Adrenal gland (tissue), 12 donors: Measurements from ENCODE around the gene KCNJ1. TPM values are rescaled to one million over a fixed set of nuclear protein-coding genes. Genes with fewer than 3 reads are reported as not detected.

ENCODE experiments used
- DNase-seq, 7 donors: peaks; one replicate each; pipeline ENCODE4 v3.0.0-alpha.2; 2019 to 2020
- H3K27ac ChIP-seq, 5 donors: fragments of 200-600 bp; sonication (generic) in 4 of 5; 1 replicate in 3 of 5; 2 replicates in 2 of 5; pipeline versions ENCODE4 v1.5.1 to v1.8.0; 2016 to 2020; ENCODE audit warnings: mild to moderate bottlenecking in 1 of 5
- H3K27me3 ChIP-seq: fragments of 200-600 bp; 2 replicates; pipeline ENCODE4 v1.8.0; 2021
- H3K36me3 ChIP-seq, 2 donors: fragments of 200-600 bp; replicated peaks in 1 of 2; 1 replicate in 1 of 2; 2 replicates in 1 of 2; pipeline versions ENCODE4 v1.5.1 to v1.8.0; 2018 to 2022
- H3K4me1 ChIP-seq, 2 donors: fragments of 200-600 bp; replicated peaks in 1 of 2; 1 replicate in 1 of 2; 2 replicates in 1 of 2; pipeline versions ENCODE4 v1.5.1 to v1.8.0; 2018 to 2021
- H3K4me3 ChIP-seq, 4 donors: fragments of 200-600 bp; sonication (generic) in 3 of 4; one replicate each; pipeline ENCODE4 v1.5.1; 2016 to 2018
- H3K9me3 ChIP-seq, 3 donors: fragments of 200-600 bp; sonication (generic) in 1 of 3; replicated peaks in 1 of 3; 1 replicate in 2 of 3; 2 replicates in 1 of 3; pipeline versions ENCODE4 v1.5.1 to v1.8.0; 2016 to 2021
- CTCF ChIP-seq, 6 experiments: fragments of 450-650 bp in 4 of 6; fragments of 200-600 bp in 2 of 6; sonication (generic) in 1 of 6; IDR thresholded peaks; 1 replicate in 5 of 6; 2 replicates in 1 of 6; pipeline versions ENCODE4 v1.5.1 to v1.8.0; 2016 to 2021; ENCODE audit warnings: antibody characterized with exemption in 6 of 6, mild to moderate bottlenecking in 2 of 6, moderate library complexity in 1 of 6
- POLR2A ChIP-seq, 2 donors: fragments of 450-650 bp; IDR thresholded peaks; one replicate each; pipeline ENCODE4 v1.6.1; 2017; ENCODE audit warnings: antibody characterized with exemption in 2 of 2, mild to moderate bottlenecking in 2 of 2, moderate library complexity in 1 of 2
- WGBS, 4 donors: extraction: QIAGEN DNeasy Blood & Tissue Kit in 2 of 4; methylation state at CpG; one replicate each; pipeline versions ENCODE4 v1.1.5 to v1.1.7; 2013 to 2017; 5-methylcytosine and 5-hydroxymethylcytosine counted together
- intact Hi-C, 2 donors: fragments of 100-400 bp; cut with DNase I; formaldehyde crosslinking; loops; one replicate each; pipeline versions ENCODE4 v1.14.1 to v1.15.0; 2022 to 2023
- polyA plus RNA-seq, 3 donors: library from polyadenylated mRNA; stranded (reverse); fragments of 200-250 nt in 2 of 3; fragments of 350-450 nt in 1 of 3; fragmentation: Illumina TruSeq in 1 of 3; extraction: RNeasy Lipid Tissue Mini Kit (QIAGEN cat#74804) in 1 of 3; gene quantifications; one replicate each; pipeline ENCODE4 v1.2.3, GENCODE V29; 2013 to 2014
- total RNA-seq, 9 donors: library from RNA; depleted of rRNA in 4 of 9; stranded (reverse); fragments of >200 nt in 4 of 9; fragments of 120-200 nt in 1 of 9; fragmentation: NEBNext Ultra II Directional in 1 of 9; extraction: Animal tissue kit (Norgen Biotek cat#: 25700) in 1 of 9; gene quantifications; one replicate each; pipeline versions ENCODE4 v1.1.0 to v1.2.4, GENCODE V29; 2013 to 2023
- donor health status: healthy with polysubstance abuse.
- donor health status: Bipolar disorder and iron deficiency.
- donor health status: DM: yes; HTN: yes; CAD: no.
- donor health status: DM: no; HTN: no; CAD: no.
- donor health status: DM: no; HTN: no; CAD: no.
- donor health status: DM: yes; HTN: yes; CAD: no.

The KCNJ1 gene
- total and polyA plus RNA-seq, 12 donors, result 0.06 to 0.17 (median 0.16) TPM; not detected in 9

- H3K4me3 ChIP-seq, result no peak overlapping the region
- intact Hi-C loops, result no loop called here
- H3K27ac ChIP-seq, result no peak overlapping the region
- H3K9me3 ChIP-seq, result no peaks in the 10 kb centered on the region
- no peaks in the 10 kb centered on the region for H3K27me3 ChIP-seq
- TF ChIP-seq POLR2A (IDR thresholded peaks at IDR 0.05), result no peak
- TF ChIP-seq CTCF (IDR thresholded peaks at IDR 0.05), result no peak
- H3K4me1 ChIP-seq, result peaks cover 0 to 3% of the 10 kb centered on the region in 2 donors
- 72 to 81% (median 79%) methylated on average over 7 of the region's 7 CpGs for WGBS, 4 donors
- H3K36me3 ChIP-seq, result no peaks in the 10 kb centered on the region
- DNase-seq, result no peak
Measured at GRCh38 chr11:128854841-128855240, 12.3 kb downstream of the KCNJ1 start.

DNA sequence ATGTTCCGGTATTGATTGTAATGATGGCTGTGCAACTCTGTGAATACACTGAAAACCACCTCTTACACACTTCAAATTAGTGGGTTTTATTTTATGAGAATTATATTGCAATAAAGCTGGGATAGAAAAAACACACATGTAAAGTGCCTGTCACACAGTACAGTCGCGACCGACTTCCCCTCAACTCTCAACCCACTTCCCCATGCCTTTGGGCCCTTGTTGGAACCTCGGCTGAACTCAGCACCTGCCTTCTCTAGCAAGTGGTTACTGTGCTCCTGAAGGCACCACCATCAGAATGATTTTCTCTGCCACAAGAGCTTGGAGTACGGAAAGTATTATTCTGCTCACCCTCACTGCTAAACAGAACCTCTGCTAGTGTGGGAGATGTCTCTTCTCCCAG, 13.5 kb downstream of the KCNJ1 start:
- DNase-seq, result no peak
- Histone ChIP-seq H3K4me1 (no peaks in the 10 kb centered on the region), H3K36me3 (no peaks in the 10 kb centered on the region), H3K27me3 (no peaks in the 10 kb centered on the region), H3K4me3 (no peak overlapping the region), H3K27ac (no peak overlapping the region), H3K9me3 (no peaks in the 10 kb centered on the region)
- WGBS, 4 donors, result 77 to 89% (median 84%) methylated on average over 6 of the region's 6 CpGs
- intact Hi-C loops, result no loop called here
- no peak for TF ChIP-seq POLR2A (IDR thresholded peaks at IDR 0.05)
- TF ChIP-seq CTCF (IDR thresholded peaks at IDR 0.05), result no peak

GRCh38 chr11:128852327-128853023, 14.6 kb downstream of the KCNJ1 start:
- H3K4me1 ChIP-seq, result no peaks in the 10 kb centered on the region
- WGBS, 4 donors, result 84 to 92% (median 89%) methylated on average over 11 to 13 of the region's 13 CpGs
- no peak overlapping the region for H3K4me3 ChIP-seq
- no peaks in the 10 kb centered on the region for H3K9me3 ChIP-seq
- no peaks in the 10 kb centered on the region for H3K27me3 ChIP-seq
- TF ChIP-seq CTCF (IDR thresholded peaks at IDR 0.05) (no peak), POLR2A (IDR thresholded peaks at IDR 0.05) (no peak)
- DNase-seq, result no peak
- intact Hi-C loops, result no loop called here
- H3K27ac ChIP-seq, result no peak overlapping the region
- no peaks in the 10 kb centered on the region for H3K36me3 ChIP-seq

GRCh38 chr11:128848815-128849455, 18.2 kb downstream of the KCNJ1 start:
- no peaks in the 10 kb centered on the region for H3K4me1 ChIP-seq
- WGBS, 4 donors, result 30 to 36% (median 35%) methylated on average over 10 of the region's 10 CpGs
- TF ChIP-seq CTCF (IDR thresholded peaks at IDR 0.05) (peak; percentile 24 to 70 (median 52)), POLR2A (IDR thresholded peaks at IDR 0.05) (no peak)
- intact Hi-C loops, result no loop called here
- no peak overlapping the region for H3K27ac ChIP-seq
- no peak overlapping the region for H3K4me3 ChIP-seq
- H3K36me3 ChIP-seq, result no peaks in the 10 kb centered on the region
- no peaks in the 10 kb centered on the region for H3K9me3 ChIP-seq
- no peaks in the 10 kb centered on the region for H3K27me3 ChIP-seq
- peak in 6 of 7 donors; percentile 39 to 70 (median 54) for DNase-seq
